Neural crest cell (in vitro differentiated cells): ENCODE data around the gene MLC1. TPM values are rescaled to one million over a fixed set of nuclear protein-coding genes. Genes with fewer than 3 reads are reported as not detected.

ENCODE experiments used
- DNase-seq: peaks from one replicate; pipeline ENCODE4 v3.0.0; 2021; ENCODE audit warnings: low read depth, mixed read lengths, low spot score
- H3K27ac Mint-ChIP-seq: one replicate; pipeline ENCODE4 v1.8.0; 2021; ENCODE audit warnings: mild to moderate bottlenecking, mixed read lengths; ENCODE audit not compliant: unreplicated experiment
- H3K27me3 Mint-ChIP-seq: 2 replicates; pipeline ENCODE4 v1.8.0; 2021; ENCODE audit warnings: low read depth, mild to moderate bottlenecking, mixed read lengths
- H3K36me3 Mint-ChIP-seq: 2 replicates; pipeline ENCODE4 v1.8.0; 2021; ENCODE audit warnings: low read depth, mild to moderate bottlenecking, mixed read lengths
- H3K4me1 Mint-ChIP-seq: 2 replicates; pipeline ENCODE4 v1.8.0; 2021; ENCODE audit warnings: mixed read lengths
- H3K4me3 Mint-ChIP-seq: one replicate; pipeline ENCODE4 v1.8.0; 2021; ENCODE audit warnings: mild to moderate bottlenecking, mixed read lengths
- H3K9me3 Mint-ChIP-seq: 2 replicates; pipeline ENCODE4 v1.8.0; 2021; ENCODE audit warnings: mixed read lengths
- CTCF ChIP-seq: fragments of 200-600 bp; sonication (generic); conservative IDR thresholded peaks from 2 replicates; pipeline ENCODE4 v1.5.0; 2021; ENCODE audit warnings: antibody characterized with exemption, mild to moderate bottlenecking
- total RNA-seq: library from RNA; stranded (reverse); gene quantifications from 2 replicates; pipeline ENCODE4 v1.2.1, GENCODE V29; 2021

MLC1 gene
- total RNA-seq, 1 donor from 2014 or later, result 3.3 TPM

GRCh38 chr22:50123119-50123518 lies 37.9 kb upstream of the MLC1 start:
- Mint-ChIP-seq H3K36me3 (peaks cover 2% of the 10 kb centered on the region), H3K4me3 (no peak overlapping the region), H3K9me3 (peaks cover 6% of the 10 kb centered on the region), H3K27ac (no peak overlapping the region), H3K4me1 (peaks cover 5% of the 10 kb centered on the region), H3K27me3 (peaks cover 18% of the 10 kb centered on the region)
- DNase-seq, result no peak
- TF ChIP-seq CTCF, result no peak

GRCh38 chr22:50121202-50121740 lies 36.0 kb upstream of the MLC1 start:
- Mint-ChIP-seq H3K4me3 (no peak overlapping the region), H3K9me3 (peaks cover 4% of the 10 kb centered on the region), H3K27ac (no peak overlapping the region), H3K36me3 (peaks cover 2% of the 10 kb centered on the region), H3K27me3 (peaks cover 12% of the 10 kb centered on the region), H3K4me1 (peaks cover 5% of the 10 kb centered on the region)
- TF ChIP-seq CTCF, result no peak
- no peak for DNase-seq

GRCh38 chr22:50119768-50120251 lies 34.6 kb upstream of the MLC1 start:
- no peak for TF ChIP-seq CTCF
- Mint-ChIP-seq H3K27ac (no peak overlapping the region), H3K4me1 (peaks cover 6% of the 10 kb centered on the region), H3K4me3 (no peak overlapping the region), H3K36me3 (peaks cover 2% of the 10 kb centered on the region), H3K9me3 (peaks cover 4% of the 10 kb centered on the region), H3K27me3 (peaks cover 12% of the 10 kb centered on the region)
- DNase-seq, result no peak

GRCh38 chr22:50119169-50119767 lies 34.0 kb upstream of the MLC1 start:
- Mint-ChIP-seq H3K36me3 (peaks cover 2% of the 10 kb centered on the region), H3K9me3 (peaks cover 4% of the 10 kb centered on the region), H3K4me3 (no peak overlapping the region), H3K27me3 (peaks cover 17% of the 10 kb centered on the region), H3K4me1 (peaks cover 11% of the 10 kb centered on the region), H3K27ac (no peak overlapping the region)
- no peak for DNase-seq
- TF ChIP-seq CTCF, result no peak

GRCh38 chr22:50118557-50119168 lies 33.4 kb upstream of the MLC1 start:
- no peak for DNase-seq
- H3K27me3 Mint-ChIP-seq, result peaks cover 14% of the 10 kb centered on the region
- no peaks in the 10 kb centered on the region for H3K9me3 Mint-ChIP-seq
- no peak overlapping the region for H3K4me3 Mint-ChIP-seq
- H3K36me3 Mint-ChIP-seq, result peaks cover 2% of the 10 kb centered on the region
- TF ChIP-seq CTCF, result no peak
- H3K4me1 Mint-ChIP-seq, result peaks cover 11% of the 10 kb centered on the region
- no peak overlapping the region for H3K27ac Mint-ChIP-seq
